HepG2 (cell line): ENCODE results near the gene IFT22. TPM values are rescaled to one million over a fixed set of nuclear protein-coding genes. Genes with fewer than 3 reads are reported as not detected.

Experiments
- BRCA1 ChIP-seq: sonication (generic); formaldehyde crosslinking; IDR thresholded peaks from 2 replicates; pipeline ENCODE4 v1.4.0; 2020; ENCODE audit warnings: missing genetic modification reagents
- CENPT ChIP-seq: sonication (generic); formaldehyde crosslinking; IDR thresholded peaks from 2 replicates; pipeline ENCODE4 v1.8.0; 2022; ENCODE audit warnings: low read depth, mild to moderate bottlenecking, moderate library complexity, missing genetic modification reagents
- DNMT3B ChIP-seq: conservative IDR thresholded peaks from 2 replicates; pipeline ENCODE4 v1.6.1; 2016; ENCODE audit warnings: missing biosample characterization, control low read depth
- GATAD2A ChIP-seq: IDR thresholded peaks from 2 replicates; pipeline ENCODE4 v1.6.1; 2016
- SATB2 ChIP-seq: sonication (generic); formaldehyde crosslinking; IDR thresholded peaks from 2 replicates; pipeline ENCODE4 v1.5.0; 2020; ENCODE audit warnings: missing genetic modification reagents
- SIX4 ChIP-seq: sonication (generic); formaldehyde crosslinking; IDR thresholded peaks from 2 replicates; pipeline ENCODE4 v1.4.0; 2020; ENCODE audit warnings: missing genetic modification reagents
- SRSF1 ChIP-seq: fragments of 200-400 bp; formaldehyde crosslinking; optimal IDR thresholded peaks from 2 replicates; pipeline ENCODE3; 2017; ENCODE audit warnings: mild to moderate bottlenecking, low read depth, low read length, moderate library complexity
- TGIF2 ChIP-seq: IDR thresholded peaks from 2 replicates; pipeline ENCODE4 v1.6.1; 2016; ENCODE audit warnings: control low read depth, missing compliant biosample characterization
- U2AF1 ChIP-seq: fragments of 200-400 bp; formaldehyde crosslinking; optimal IDR thresholded peaks from 2 replicates; pipeline ENCODE3; 2017; ENCODE audit warnings: mild to moderate bottlenecking, low read depth, low read length
- ZNF331 ChIP-seq: sonication (generic); formaldehyde crosslinking; IDR thresholded peaks from 2 replicates; pipeline ENCODE4 v1.4.0; 2020; ENCODE audit warnings: missing genetic modification reagents
- ZNF773 ChIP-seq: sonication (generic); formaldehyde crosslinking; IDR thresholded peaks from 2 replicates; pipeline ENCODE4 v1.4.0; 2020; ENCODE audit warnings: missing genetic modification reagents, borderline replicate concordance
- ZNF879 ChIP-seq: sonication (generic); formaldehyde crosslinking; IDR thresholded peaks from 2 replicates; pipeline ENCODE4 v1.8.1; 2023; ENCODE audit warnings: missing genetic modification reagents
- polyA plus RNA-seq, 8 experiments: library from polyadenylated mRNA; depleted of rRNA in 3 of 8; stranded (reverse) in 7 of 8; unstranded in 1 of 8; fragments of >200 nt; fragmentation: Illumina TruSeq in 4 of 8; extraction: Trizol in 4 of 8; gene quantifications; 2 replicates each; pipeline versions ENCODE4 v1.2.1 to v1.2.3, GENCODE V29; 2011 to 2016; ENCODE audit warnings: low read depth in 4 of 8, missing spikeins in 1 of 8, mixed read lengths in 1 of 8; ENCODE audit not compliant: insufficient read depth in 1 of 8
- total RNA-seq, 5 experiments: library from RNA; depleted of rRNA; stranded (reverse); fragments of >200 nt; fragmentation: Illumina TruSeq; extraction: Trizol; gene quantifications; 2 replicates each; pipeline ENCODE4 v1.2.3, GENCODE V29; 2016; ENCODE audit warnings: low read depth in 1 of 5
- TF ChIP-seq, protein P1 (sequence below): IDR thresholded peaks from 2 replicates; pipeline ENCODE4 v1.6.1; 2016; ENCODE audit warnings: low read depth, borderline replicate concordance
- TF ChIP-seq, protein P2 (sequence below): sonication (generic); formaldehyde crosslinking; IDR thresholded peaks from 2 replicates; pipeline ENCODE4 v1.4.0; 2020; ENCODE audit warnings: missing genetic modification reagents
- TF ChIP-seq, protein P3 (sequence below): sonication (generic); formaldehyde crosslinking; IDR thresholded peaks from 2 replicates; pipeline ENCODE4 v1.4.0; 2020; ENCODE audit warnings: mild to moderate bottlenecking, missing genetic modification reagents
- TF ChIP-seq, protein P4 (sequence below): sonication (generic); formaldehyde crosslinking; IDR thresholded peaks from 2 replicates; pipeline ENCODE4 v1.5.1; 2020; ENCODE audit warnings: missing genetic modification reagents, mild to moderate bottlenecking, borderline replicate concordance
- TF ChIP-seq, protein P5 (sequence below): sonication (generic); formaldehyde crosslinking; IDR thresholded peaks from 2 replicates; pipeline ENCODE4 v1.8.0; 2022; ENCODE audit warnings: mild to moderate bottlenecking, missing genetic modification reagents, borderline replicate concordance

Gene IFT22
- total and polyA plus RNA-seq, 2 of the 13 experiments (the other 11 are each of a cell fraction or from before 2014, with no cell fraction given): 8.9 to 14.5 TPM

DNA sequence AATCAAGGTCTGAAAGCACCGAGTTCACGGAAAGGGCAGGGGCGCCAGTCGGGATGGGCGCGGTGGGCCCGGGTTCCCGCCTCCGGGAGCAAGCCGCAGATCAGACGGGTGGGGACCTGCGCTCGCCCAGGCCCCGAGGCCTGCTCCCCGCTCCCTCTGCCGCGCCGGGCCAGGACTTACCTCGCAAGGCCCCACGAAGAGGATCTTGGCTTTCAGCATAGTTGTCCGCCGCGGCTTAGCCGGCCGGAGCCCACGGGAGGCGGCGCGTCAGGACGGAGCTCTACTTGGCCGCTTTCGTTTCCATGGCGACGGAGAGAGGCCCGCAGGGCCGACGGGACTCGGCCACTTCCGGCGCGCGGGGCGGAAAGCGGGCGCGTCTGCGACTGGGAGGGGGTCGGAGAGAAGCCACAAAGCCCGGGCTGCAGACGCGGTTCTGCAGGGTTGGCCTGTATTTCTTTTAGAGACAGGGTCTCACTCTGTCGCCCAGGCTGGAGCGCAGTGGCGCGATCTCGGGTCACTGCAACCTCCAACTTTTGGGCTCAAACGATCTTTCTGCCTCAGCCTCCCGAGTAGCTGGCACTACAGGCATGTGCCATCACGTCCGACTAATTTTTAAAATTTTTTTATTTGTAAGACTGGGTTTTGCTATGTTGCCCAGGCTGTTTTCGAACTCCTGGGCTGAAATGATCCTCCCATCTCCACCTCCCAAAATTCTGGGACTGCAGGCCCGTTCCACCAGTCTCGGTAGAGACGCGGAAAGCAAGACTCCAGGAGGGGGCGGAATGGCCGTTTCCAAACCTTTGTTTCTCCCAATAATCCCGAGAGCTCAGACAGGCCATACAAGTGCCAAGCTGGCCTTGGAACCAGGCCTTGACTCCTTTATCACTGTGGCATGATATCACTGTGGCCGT lies at the start of gene IFT22 (continued):
- TF ChIP-seq U2AF1 (no peak), TGIF2 (CRISPR knock-in tag) (no peak), BRCA1 (CRISPR knock-in tag) (no peak), ZNF879 (CRISPR knock-in tag) (no peak), ZNF773 (no peak), CENPT (0 out of 2 replicates have a peak, but pooled peaks have one; percentile 67), GATAD2A (CRISPR knock-in tag) (0 out of 2 replicates have a peak, but pooled peaks have one; percentile 4), SRSF1 (no peak), DNMT3B (CRISPR knock-in tag) (no peak; the same call in 1 of the 2 replicates), SATB2 (no peak), ZNF331 (no peak), SIX4 (CRISPR knock-in tag) (no peak)
- TF ChIP-seq, protein P1, sequence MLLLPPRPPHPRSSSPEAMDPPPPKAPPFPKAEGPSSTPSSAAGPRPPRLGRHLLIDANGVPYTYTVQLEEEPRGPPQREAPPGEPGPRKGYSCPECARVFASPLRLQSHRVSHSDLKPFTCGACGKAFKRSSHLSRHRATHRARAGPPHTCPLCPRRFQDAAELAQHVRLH (CRISPR knock-in tag): no peak
- TF ChIP-seq, protein P2, sequence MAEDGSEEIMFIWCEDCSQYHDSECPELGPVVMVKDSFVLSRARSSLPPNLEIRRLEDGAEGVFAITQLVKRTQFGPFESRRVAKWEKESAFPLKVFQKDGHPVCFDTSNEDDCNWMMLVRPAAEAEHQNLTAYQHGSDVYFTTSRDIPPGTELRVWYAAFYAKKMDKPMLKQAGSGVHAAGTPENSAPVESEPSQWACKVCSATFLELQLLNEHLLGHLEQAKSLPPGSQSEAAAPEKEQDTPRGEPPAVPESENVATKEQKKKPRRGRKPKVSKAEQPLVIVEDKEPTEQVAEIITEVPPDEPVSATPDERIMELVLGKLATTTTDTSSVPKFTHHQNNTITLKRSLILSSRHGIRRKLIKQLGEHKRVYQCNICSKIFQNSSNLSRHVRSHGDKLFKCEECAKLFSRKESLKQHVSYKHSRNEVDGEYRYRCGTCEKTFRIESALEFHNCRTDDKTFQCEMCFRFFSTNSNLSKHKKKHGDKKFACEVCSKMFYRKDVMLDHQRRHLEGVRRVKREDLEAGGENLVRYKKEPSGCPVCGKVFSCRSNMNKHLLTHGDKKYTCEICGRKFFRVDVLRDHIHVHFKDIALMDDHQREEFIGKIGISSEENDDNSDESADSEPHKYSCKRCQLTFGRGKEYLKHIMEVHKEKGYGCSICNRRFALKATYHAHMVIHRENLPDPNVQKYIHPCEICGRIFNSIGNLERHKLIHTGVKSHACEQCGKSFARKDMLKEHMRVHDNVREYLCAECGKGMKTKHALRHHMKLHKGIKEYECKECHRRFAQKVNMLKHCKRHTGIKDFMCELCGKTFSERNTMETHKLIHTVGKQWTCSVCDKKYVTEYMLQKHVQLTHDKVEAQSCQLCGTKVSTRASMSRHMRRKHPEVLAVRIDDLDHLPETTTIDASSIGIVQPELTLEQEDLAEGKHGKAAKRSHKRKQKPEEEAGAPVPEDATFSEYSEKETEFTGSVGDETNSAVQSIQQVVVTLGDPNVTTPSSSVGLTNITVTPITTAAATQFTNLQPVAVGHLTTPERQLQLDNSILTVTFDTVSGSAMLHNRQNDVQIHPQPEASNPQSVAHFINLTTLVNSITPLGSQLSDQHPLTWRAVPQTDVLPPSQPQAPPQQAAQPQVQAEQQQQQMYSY (CRISPR knock-in tag): no peak
- TF ChIP-seq, protein P3, sequence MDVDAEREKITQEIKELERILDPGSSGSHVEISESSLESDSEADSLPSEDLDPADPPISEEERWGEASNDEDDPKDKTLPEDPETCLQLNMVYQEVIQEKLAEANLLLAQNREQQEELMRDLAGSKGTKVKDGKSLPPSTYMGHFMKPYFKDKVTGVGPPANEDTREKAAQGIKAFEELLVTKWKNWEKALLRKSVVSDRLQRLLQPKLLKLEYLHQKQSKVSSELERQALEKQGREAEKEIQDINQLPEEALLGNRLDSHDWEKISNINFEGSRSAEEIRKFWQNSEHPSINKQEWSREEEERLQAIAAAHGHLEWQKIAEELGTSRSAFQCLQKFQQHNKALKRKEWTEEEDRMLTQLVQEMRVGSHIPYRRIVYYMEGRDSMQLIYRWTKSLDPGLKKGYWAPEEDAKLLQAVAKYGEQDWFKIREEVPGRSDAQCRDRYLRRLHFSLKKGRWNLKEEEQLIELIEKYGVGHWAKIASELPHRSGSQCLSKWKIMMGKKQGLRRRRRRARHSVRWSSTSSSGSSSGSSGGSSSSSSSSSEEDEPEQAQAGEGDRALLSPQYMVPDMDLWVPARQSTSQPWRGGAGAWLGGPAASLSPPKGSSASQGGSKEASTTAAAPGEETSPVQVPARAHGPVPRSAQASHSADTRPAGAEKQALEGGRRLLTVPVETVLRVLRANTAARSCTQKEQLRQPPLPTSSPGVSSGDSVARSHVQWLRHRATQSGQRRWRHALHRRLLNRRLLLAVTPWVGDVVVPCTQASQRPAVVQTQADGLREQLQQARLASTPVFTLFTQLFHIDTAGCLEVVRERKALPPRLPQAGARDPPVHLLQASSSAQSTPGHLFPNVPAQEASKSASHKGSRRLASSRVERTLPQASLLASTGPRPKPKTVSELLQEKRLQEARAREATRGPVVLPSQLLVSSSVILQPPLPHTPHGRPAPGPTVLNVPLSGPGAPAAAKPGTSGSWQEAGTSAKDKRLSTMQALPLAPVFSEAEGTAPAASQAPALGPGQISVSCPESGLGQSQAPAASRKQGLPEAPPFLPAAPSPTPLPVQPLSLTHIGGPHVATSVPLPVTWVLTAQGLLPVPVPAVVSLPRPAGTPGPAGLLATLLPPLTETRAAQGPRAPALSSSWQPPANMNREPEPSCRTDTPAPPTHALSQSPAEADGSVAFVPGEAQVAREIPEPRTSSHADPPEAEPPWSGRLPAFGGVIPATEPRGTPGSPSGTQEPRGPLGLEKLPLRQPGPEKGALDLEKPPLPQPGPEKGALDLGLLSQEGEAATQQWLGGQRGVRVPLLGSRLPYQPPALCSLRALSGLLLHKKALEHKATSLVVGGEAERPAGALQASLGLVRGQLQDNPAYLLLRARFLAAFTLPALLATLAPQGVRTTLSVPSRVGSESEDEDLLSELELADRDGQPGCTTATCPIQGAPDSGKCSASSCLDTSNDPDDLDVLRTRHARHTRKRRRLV (CRISPR knock-in tag): no peak
- TF ChIP-seq, protein P4, sequence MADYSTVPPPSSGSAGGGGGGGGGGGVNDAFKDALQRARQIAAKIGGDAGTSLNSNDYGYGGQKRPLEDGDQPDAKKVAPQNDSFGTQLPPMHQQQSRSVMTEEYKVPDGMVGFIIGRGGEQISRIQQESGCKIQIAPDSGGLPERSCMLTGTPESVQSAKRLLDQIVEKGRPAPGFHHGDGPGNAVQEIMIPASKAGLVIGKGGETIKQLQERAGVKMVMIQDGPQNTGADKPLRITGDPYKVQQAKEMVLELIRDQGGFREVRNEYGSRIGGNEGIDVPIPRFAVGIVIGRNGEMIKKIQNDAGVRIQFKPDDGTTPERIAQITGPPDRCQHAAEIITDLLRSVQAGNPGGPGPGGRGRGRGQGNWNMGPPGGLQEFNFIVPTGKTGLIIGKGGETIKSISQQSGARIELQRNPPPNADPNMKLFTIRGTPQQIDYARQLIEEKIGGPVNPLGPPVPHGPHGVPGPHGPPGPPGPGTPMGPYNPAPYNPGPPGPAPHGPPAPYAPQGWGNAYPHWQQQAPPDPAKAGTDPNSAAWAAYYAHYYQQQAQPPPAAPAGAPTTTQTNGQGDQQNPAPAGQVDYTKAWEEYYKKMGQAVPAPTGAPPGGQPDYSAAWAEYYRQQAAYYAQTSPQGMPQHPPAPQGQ: no peak
- TF ChIP-seq, protein P5, sequence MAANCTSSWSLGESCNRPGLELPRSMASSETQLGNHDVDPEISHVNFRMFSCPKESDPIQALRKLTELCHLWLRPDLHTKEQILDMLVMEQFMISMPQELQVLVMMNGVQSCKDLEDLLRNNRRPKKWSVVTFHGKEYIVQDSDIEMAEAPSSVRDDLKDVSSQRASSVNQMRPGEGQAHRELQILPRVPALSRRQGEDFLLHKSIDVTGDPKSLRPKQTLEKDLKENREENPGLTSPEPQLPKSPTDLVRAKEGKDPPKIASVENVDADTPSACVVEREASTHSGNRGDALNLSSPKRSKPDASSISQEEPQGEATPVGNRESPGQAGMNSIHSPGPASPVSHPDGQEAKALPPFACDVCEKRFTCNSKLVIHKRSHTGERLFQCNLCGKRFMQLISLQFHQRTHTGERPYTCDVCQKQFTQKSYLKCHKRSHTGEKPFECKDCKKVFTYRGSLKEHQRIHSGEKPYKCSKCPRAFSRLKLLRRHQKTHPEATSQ: no peak
